GM23338 (cell line): ENCODE results near the gene ADIRF. TPM values are rescaled to one million over a fixed set of nuclear protein-coding genes. Genes with fewer than 3 reads are reported as not detected.

Source experiments
- ATAC-seq: fragments of 200-7000 bp; cut with Tn5 transposase; 3 replicates; pipeline ENCODE4 v1.9.1; 2020
- DNase-seq: peaks from one replicate; pipeline ENCODE4 v3.0.0-alpha.2; 2015; ENCODE audit warnings: low spot score
- H2AFZ ChIP-seq: fragments of 200-600 bp; sonication (generic); 2 replicates; pipeline ENCODE4 v1.8.0; 2016; ENCODE audit warnings: antibody characterized with exemption, mild to moderate bottlenecking, moderate library complexity
- H3F3A ChIP-seq: fragments of 200-600 bp; sonication (generic); replicated peaks from 2 replicates; pipeline ENCODE4 v1.8.0; 2017; ENCODE audit warnings: antibody characterized with exemption, mixed run types, low read depth
- H3K27ac ChIP-seq: fragments of 200-600 bp; sonication (generic); 2 replicates; pipeline ENCODE4 v1.6.1; 2016; ENCODE audit warnings: low read depth
- H3K27me3 ChIP-seq: fragments of 200-600 bp; sonication (generic); 2 replicates; pipeline ENCODE4 v1.8.0; 2016; ENCODE audit warnings: mild to moderate bottlenecking, mixed run types, moderate library complexity; ENCODE audit not compliant: insufficient read depth
- H3K36me3 ChIP-seq: fragments of 200-600 bp; sonication (generic); 2 replicates; pipeline ENCODE4 v1.8.0; 2016; ENCODE audit warnings: mild to moderate bottlenecking; ENCODE audit not compliant: insufficient read depth
- H3K4me1 ChIP-seq: fragments of 200-600 bp; sonication (generic); 2 replicates; pipeline ENCODE4 v1.8.0; 2016; ENCODE audit warnings: mild to moderate bottlenecking, moderate library complexity; ENCODE audit not compliant: insufficient read depth
- H3K4me2 ChIP-seq: fragments of 200-600 bp; sonication (generic); 2 replicates; pipeline ENCODE4 v1.7.1; 2017; ENCODE audit warnings: mixed run types
- H3K4me3 ChIP-seq: fragments of 200-600 bp; sonication (generic); 2 replicates; pipeline ENCODE4 v1.6.1; 2016; ENCODE audit warnings: mixed run types
- H3K79me2 ChIP-seq: fragments of 200-600 bp; sonication (generic); replicated peaks from 2 replicates; pipeline ENCODE4 v1.8.0; 2017; ENCODE audit warnings: mild to moderate bottlenecking; ENCODE audit not compliant: insufficient read depth
- H3K9me2 ChIP-seq: fragments of 200-600 bp; sonication (generic); 2 replicates; pipeline ENCODE4 v1.8.0; 2017; ENCODE audit not compliant: insufficient read depth
- H4K20me1 ChIP-seq: fragments of 200-600 bp; sonication (generic); replicated peaks from 2 replicates; pipeline ENCODE4 v1.8.0; 2017; ENCODE audit warnings: mild to moderate bottlenecking; ENCODE audit not compliant: insufficient read depth
- H3K27ac Mint-ChIP-seq: 2 replicates; pipeline ENCODE4 v1.8.0; 2020; ENCODE audit warnings: inconsistent platforms, mild to moderate bottlenecking, moderate library complexity, mixed read lengths
- H3K27me3 Mint-ChIP-seq: 3 replicates; pipeline ENCODE4 v1.8.0; 2022; ENCODE audit warnings: low read depth, mild to moderate bottlenecking, moderate library complexity, mixed read lengths, inconsistent platforms; ENCODE audit not compliant: insufficient read depth, poor library complexity
- H3K36me3 Mint-ChIP-seq: 3 replicates; pipeline ENCODE4 v1.8.0; 2021; ENCODE audit warnings: low read depth, mild to moderate bottlenecking, inconsistent platforms, moderate library complexity, mixed read lengths
- H3K4me1 Mint-ChIP-seq: 3 replicates; pipeline ENCODE4 v1.8.0; 2020; ENCODE audit warnings: mild to moderate bottlenecking, inconsistent platforms, mixed read lengths
- H3K4me3 Mint-ChIP-seq: 3 replicates; pipeline ENCODE4 v1.8.0; 2021; ENCODE audit warnings: moderate library complexity, mild to moderate bottlenecking, inconsistent platforms, mixed read lengths
- H3K9me3 Mint-ChIP-seq: 3 replicates; pipeline ENCODE4 v1.8.0; 2020; ENCODE audit warnings: moderate library complexity, mild to moderate bottlenecking, inconsistent platforms, mixed read lengths
- CREB1 ChIP-seq: fragments of 250-450 bp; sonication (Bioruptor Pico); IDR thresholded peaks from 2 replicates; pipeline ENCODE4 v1.5.0; 2020; ENCODE audit warnings: low read depth, mild to moderate bottlenecking, moderate library complexity
- ETS1 ChIP-seq: IDR thresholded peaks from 2 replicates; pipeline ENCODE4 v1.6.1; 2016; ENCODE audit warnings: antibody characterized with exemption
- EZH2 ChIP-seq: fragments of 200-600 bp; sonication (generic); IDR thresholded peaks from one replicate; pipeline ENCODE4 v1.8.0; 2017; ENCODE audit warnings: antibody characterized with exemption, mild to moderate bottlenecking, low read depth; ENCODE audit not compliant: unreplicated experiment
- EZH2phosphoT487 ChIP-seq: fragments of 200-600 bp; sonication (generic); IDR thresholded peaks from one replicate; pipeline ENCODE4 v1.8.1; 2018; ENCODE audit warnings: antibody characterized with exemption; ENCODE audit not compliant: unreplicated experiment
- JUNB ChIP-seq: IDR thresholded peaks from one replicate; pipeline ENCODE4 v1.6.1; 2016; ENCODE audit warnings: antibody characterized with exemption; ENCODE audit not compliant: unreplicated experiment
- NANOG ChIP-seq: IDR thresholded peaks from 2 replicates; pipeline ENCODE4 v1.6.1; 2016; ENCODE audit warnings: antibody characterized with exemption, borderline replicate concordance
- POLR2AphosphoS5 ChIP-seq: IDR thresholded peaks from 2 replicates; pipeline ENCODE4 v1.6.1; 2016; ENCODE audit warnings: antibody characterized with exemption, low read depth
- REST ChIP-seq: IDR thresholded peaks from one replicate; pipeline ENCODE4 v1.6.1; 2018; ENCODE audit warnings: antibody characterized with exemption; ENCODE audit not compliant: unreplicated experiment
- STAT1 ChIP-seq: IDR thresholded peaks from one replicate; pipeline ENCODE4 v1.6.1; 2016; ENCODE audit warnings: antibody characterized with exemption; ENCODE audit not compliant: unreplicated experiment
- ZNF114 ChIP-seq: fragments of 250-450 bp; sonication (Bioruptor Pico); IDR thresholded peaks from 2 replicates; pipeline ENCODE4 v1.5.0; 2020; ENCODE audit warnings: mild to moderate bottlenecking, moderate library complexity
- ZNF331 ChIP-seq: fragments of 250-450 bp; sonication (Bioruptor Pico); IDR thresholded peaks from 2 replicates; pipeline ENCODE4 v1.5.0; 2020; ENCODE audit warnings: low read depth, mild to moderate bottlenecking, moderate library complexity
- ZNF462 ChIP-seq: fragments of 250-450 bp; sonication (Bioruptor Pico); IDR thresholded peaks from 2 replicates; pipeline ENCODE4 v1.5.0; 2020; ENCODE audit warnings: mild to moderate bottlenecking, moderate library complexity
- polyA plus RNA-seq: library from polyadenylated mRNA; unstranded; fragments of >200 nt; fragmentation: Nextera tagmentation; extraction: Ambion mirVana; gene quantifications from 2 replicates; pipeline ENCODE4 v1.2.1, GENCODE V29; 2016
- total RNA-seq: library from RNA; depleted of rRNA; stranded (reverse); fragments of >200 nt; shearing (Covaris generic); gene quantifications from 2 replicates; pipeline ENCODE4 v1.2.3, GENCODE V29; 2014
- TF ChIP-seq, protein P1 (sequence below), 2 experiments: fragments of 200-600 bp in 1 of 2; sonication (generic) in 1 of 2; conservative IDR thresholded peaks; 2 replicates each; pipeline versions ENCODE4 v1.5.1 to v1.6.1; 2016 to 2017; ENCODE audit warnings: antibody characterized with exemption in 2 of 2, low read depth in 2 of 2, mild to moderate bottlenecking in 2 of 2, moderate library complexity in 1 of 2

ADIRF gene
- total and polyA plus RNA-seq, 2 experiments from 2014 or later: 1.7 TPM; not detected in 1

- H3K4me3 Mint-ChIP-seq: no peak overlapping the region
- no peaks in the 10 kb centered on the region for H3K9me2 ChIP-seq
- peaks cover 36% of the 10 kb centered on the region for H3K4me1 Mint-ChIP-seq
- no peak for DNase-seq
- no peaks in the 10 kb centered on the region for H4K20me1 ChIP-seq
- no peak overlapping the region for H3K27ac ChIP-seq
- ATAC-seq: no peak
- H3K9me3 Mint-ChIP-seq: peaks cover 2% of the 10 kb centered on the region; the same call in 1 of the 3 replicates
- H3K27me3 ChIP-seq: peaks cover 19% of the 10 kb centered on the region
- no peak overlapping the region for H2AFZ ChIP-seq
- peaks cover 27% of the 10 kb centered on the region for H3K4me1 ChIP-seq
- H3K79me2 ChIP-seq: no peaks in the 10 kb centered on the region
- peaks cover 27% of the 10 kb centered on the region for H3K27me3 Mint-ChIP-seq
- no peaks in the 10 kb centered on the region for H3K36me3 Mint-ChIP-seq
- no peak overlapping the region for H3K27ac Mint-ChIP-seq
- TF ChIP-seq EZH2: no peak
- TF ChIP-seq REST: no peak
- no peak for TF ChIP-seq EZH2phosphoT487
- TF ChIP-seq, protein P1, sequence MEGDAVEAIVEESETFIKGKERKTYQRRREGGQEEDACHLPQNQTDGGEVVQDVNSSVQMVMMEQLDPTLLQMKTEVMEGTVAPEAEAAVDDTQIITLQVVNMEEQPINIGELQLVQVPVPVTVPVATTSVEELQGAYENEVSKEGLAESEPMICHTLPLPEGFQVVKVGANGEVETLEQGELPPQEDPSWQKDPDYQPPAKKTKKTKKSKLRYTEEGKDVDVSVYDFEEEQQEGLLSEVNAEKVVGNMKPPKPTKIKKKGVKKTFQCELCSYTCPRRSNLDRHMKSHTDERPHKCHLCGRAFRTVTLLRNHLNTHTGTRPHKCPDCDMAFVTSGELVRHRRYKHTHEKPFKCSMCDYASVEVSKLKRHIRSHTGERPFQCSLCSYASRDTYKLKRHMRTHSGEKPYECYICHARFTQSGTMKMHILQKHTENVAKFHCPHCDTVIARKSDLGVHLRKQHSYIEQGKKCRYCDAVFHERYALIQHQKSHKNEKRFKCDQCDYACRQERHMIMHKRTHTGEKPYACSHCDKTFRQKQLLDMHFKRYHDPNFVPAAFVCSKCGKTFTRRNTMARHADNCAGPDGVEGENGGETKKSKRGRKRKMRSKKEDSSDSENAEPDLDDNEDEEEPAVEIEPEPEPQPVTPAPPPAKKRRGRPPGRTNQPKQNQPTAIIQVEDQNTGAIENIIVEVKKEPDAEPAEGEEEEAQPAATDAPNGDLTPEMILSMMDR (conservative IDR thresholded peaks at IDR 0.05; ENCODE audit: low read depth in 2 of 2): no peak
- TF ChIP-seq ETS1: no peak
- TF ChIP-seq ZNF331 (CRISPR knock-in tag): no peak
- no peak for TF ChIP-seq STAT1
- no peak for TF ChIP-seq NANOG
- TF ChIP-seq ZNF462 (CRISPR knock-in tag): no peak
- no peak for TF ChIP-seq JUNB
- no peak for TF ChIP-seq POLR2AphosphoS5
- TF ChIP-seq ZNF114: no peak
- TF ChIP-seq CREB1: no peak
- H3F3A ChIP-seq: peaks cover 4% of the 10 kb centered on the region; the same call in 1 of the 2 replicates
- no peak overlapping the region for H3K4me2 ChIP-seq
- no peaks in the 10 kb centered on the region for H3K36me3 ChIP-seq
- H3K4me3 ChIP-seq: no peak overlapping the region
Observed at GRCh38 chr10:86964061-86964846, 4.0 kb upstream of the ADIRF start.
